ENCODE measurements around the gene MBNL2. TPM values are rescaled to one million over a fixed set of nuclear protein-coding genes. Genes with fewer than 3 reads are reported as not detected.
A peak's percentile ranks its signal among the peaks of the same experiment; 100 is the strongest.

MBNL2 gene
- total RNA-seq, 1 donor from 2014 or later, result 102 TPM

DNA sequence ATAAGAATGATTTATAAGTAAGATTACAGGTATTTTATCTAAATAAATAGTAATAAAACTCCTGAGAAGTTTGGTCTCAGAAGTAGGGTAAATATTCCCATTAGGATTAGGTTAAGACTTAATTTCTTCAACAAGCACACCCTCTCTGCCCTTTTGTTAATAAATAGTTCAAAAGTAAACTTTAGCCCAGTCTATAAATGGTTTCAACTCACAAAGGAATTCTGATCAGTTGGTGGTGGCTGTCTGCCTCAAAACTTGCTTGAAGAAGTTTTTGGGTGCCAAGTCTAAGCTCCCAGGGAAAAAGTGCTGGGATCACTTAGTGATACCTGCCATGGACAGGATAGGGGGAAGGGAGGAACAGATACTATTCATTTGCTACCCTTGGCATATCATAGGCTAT, 22.9 kb downstream of the MBNL2 start:
- intact Hi-C loops (cut with DNase I), result no loop called here

DNA sequence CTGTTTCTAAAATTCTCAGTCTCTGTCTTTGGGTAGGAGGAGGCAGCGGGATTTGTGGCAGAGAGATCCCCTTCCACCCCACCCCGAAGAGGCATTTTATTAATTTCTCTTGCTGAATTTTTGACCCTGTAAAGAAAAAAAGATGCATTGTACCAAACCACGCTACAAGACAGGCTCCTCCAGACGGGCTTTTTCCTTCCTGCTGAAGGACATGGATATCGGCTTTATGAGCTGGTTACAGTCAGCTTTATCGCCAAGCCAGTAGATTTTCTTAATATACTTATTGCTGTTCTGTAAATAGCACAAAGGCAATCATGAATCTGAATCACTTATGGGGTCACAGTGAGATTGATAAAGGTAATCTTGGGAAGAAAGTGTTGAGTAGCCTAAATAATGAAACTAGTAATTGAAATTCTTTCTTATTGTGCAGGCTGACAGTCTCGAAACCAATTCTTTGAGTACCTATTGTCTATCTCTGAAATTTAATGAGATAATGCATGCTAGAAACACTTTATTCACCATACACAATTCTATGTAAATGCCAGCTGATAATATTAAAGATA, 24.5 kb downstream of the MBNL2 start:
- intact Hi-C loops (cut with DNase I), result no loop called here
- DNase-seq (ENCODE audit: low spot score), result no peak
- ATAC-seq, result no peak

More for the DNA sequence above, 22.9 kb downstream of the MBNL2 start:
- DNase-seq (ENCODE audit: low spot score) (no peak), ATAC-seq (no peak)

DNA sequence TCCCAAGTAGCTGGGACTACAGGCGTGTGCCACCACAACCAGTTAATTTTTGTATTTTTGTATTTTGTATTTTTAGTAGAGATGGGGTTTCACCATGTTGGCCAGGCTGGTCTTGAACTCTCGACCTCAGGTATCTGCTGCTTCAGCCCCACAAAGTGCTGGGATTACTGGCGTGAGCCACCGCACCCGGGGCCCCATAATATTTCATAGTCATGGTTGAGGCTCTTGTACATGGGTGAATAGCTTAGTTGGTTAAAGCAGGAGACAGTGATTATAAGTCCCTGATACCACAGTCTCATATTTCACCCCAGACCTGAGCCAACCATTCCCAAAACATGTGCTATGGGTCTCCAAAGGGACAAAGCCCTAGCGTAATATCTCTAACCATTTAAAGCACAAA, 26.1 kb downstream of the MBNL2 start:
- ATAC-seq (no peak), DNase-seq (ENCODE audit: low spot score) (no peak)
- intact Hi-C loops (cut with DNase I), result no loop called here

GRCh38 chr13:97249093-97249795, 27.1 kb downstream of the MBNL2 start:
- ATAC-seq (peak; percentile 87), DNase-seq (ENCODE audit: low spot score) (no peak)
- intact Hi-C loops (cut with DNase I), result no loop called here

GRCh38 chr13:97249796-97250495, 27.8 kb downstream of the MBNL2 start:
- DNase-seq (ENCODE audit: low spot score) (no peak), ATAC-seq (peak; percentile 77)
- intact Hi-C loops (cut with DNase I), result no loop called here

GRCh38 chr13:97250560-97250959, 28.4 kb downstream of the MBNL2 start:
- intact Hi-C loops (cut with DNase I), result no loop called here
- ATAC-seq (no peak), DNase-seq (ENCODE audit: low spot score) (no peak)

GRCh38 chr13:97252735-97253134, 30.6 kb downstream of the MBNL2 start:
- intact Hi-C loops (cut with DNase I), result no loop called here
- ATAC-seq (no peak), DNase-seq (ENCODE audit: low spot score) (no peak)

DNA sequence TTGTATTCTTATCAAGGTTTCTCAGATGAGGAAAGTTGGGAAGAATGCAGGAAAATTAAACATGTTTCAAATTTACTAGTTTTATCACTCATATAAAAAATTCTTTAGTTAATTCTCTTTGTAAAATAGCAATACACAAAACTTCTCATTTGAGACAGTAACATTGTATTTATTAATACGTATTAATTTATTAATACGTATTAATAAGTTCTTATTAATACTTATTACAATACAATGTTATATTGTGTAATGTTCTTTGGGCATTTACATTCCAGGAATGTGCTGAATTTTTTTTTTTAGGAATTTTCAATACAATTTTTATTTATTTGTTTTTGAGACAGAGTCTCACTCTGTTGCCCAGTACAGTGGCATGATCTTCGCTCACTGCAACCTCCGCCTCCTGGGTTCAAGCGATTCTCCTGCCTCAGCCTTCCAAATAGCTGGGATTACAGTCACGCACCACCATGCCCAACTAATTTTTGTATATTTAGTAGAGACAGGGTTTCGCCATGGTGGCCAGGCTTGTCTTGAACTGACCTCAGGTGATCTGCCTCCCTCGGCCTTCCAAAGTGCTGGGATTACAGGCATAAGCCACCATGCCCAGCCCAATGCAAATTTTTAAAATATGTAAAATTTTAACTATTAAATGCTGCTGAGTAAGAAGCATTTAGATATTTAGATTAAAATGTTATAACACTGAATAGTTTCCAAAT, 31.6 kb downstream of the MBNL2 start:
- DNase-seq (ENCODE audit: low spot score), result no peak
- no peak for ATAC-seq
- intact Hi-C loops (cut with DNase I), result no loop called here

- no peak for ATAC-seq
- no peak for DNase-seq (ENCODE audit: low spot score)
- intact Hi-C loops (cut with DNase I), result no loop called here
Observed at GRCh38 chr13:97254816-97255215, 32.7 kb downstream of the MBNL2 start.

DNA sequence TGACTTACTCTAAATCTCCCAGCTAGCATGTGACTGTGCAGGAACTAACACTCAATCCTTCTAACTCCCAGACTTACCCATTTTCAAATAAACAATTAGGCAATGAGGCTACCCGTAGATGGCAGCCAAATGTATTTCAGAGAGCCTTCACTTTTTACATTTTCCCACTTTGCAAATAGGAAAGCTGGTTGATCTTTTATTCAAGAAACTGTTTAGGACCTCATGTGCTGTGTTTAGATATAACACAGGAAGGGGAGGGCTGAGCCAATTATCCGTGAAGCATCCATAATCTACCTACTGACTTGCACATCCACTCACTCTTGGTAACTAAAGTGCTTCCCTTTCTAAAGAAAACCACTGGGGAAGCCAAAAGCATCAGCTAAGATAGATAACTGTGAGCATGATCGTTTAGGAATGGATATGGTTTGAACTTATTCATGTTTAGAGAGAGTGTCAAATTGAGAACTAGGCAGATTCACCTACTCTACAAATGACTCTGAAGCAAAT, 33.4 kb downstream of the MBNL2 start:
- DNase-seq (ENCODE audit: low spot score) (no peak), ATAC-seq (no peak)
- intact Hi-C loops (cut with DNase I), result no loop called here

DNA sequence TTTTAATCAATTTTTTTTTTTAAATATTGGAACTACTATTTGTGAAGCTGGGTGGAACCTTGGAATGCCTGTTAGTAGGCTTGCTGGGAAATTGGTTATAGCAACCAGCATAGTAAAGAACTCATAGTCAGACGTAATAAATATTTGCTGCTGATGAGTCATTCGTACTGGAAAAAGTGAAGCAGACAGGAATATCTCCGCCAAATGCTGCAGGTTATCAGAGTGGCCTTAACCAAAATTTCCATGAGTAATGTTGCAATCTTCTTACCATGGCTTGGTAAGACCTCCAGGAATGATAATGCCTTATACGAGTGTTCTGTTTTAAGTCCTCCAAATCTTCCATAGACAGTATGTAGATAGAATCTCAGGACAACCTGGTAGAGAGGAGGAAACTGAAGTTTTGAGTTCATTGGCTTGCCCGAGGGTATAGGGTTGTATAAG, 34.2 kb downstream of the MBNL2 start:
- no peak for DNase-seq (ENCODE audit: low spot score)
- intact Hi-C loops (cut with DNase I), result no loop called here
- ATAC-seq, result peak; percentile 51

DNA sequence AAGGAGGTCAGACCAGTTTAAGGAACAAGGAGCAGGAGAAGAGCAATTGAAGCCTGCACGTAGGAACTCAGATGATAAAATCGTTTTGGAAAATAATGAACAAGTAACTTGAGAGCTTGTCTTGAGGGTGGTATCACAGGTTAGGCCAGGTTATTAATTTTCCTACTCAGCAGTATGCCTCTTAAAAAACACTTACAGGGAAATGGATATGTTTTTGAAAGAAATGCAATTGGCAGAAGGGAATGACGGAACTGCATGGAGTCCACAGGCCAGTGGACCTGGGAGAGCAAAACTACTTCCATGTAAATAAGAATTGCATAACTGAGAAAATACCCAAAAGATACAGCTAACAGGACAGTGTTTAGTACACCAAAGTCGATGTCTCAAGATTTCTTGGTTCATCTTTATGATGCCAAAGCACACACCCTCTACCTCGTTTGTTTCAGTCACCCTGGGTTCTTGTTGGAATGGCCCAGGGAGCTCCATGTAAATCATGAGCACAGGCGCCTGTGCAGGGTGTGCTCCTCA, 35.2 kb downstream of the MBNL2 start:
- no peak for ATAC-seq
- intact Hi-C loops (cut with DNase I), result no loop called here
- no peak for DNase-seq (ENCODE audit: low spot score)

DNA sequence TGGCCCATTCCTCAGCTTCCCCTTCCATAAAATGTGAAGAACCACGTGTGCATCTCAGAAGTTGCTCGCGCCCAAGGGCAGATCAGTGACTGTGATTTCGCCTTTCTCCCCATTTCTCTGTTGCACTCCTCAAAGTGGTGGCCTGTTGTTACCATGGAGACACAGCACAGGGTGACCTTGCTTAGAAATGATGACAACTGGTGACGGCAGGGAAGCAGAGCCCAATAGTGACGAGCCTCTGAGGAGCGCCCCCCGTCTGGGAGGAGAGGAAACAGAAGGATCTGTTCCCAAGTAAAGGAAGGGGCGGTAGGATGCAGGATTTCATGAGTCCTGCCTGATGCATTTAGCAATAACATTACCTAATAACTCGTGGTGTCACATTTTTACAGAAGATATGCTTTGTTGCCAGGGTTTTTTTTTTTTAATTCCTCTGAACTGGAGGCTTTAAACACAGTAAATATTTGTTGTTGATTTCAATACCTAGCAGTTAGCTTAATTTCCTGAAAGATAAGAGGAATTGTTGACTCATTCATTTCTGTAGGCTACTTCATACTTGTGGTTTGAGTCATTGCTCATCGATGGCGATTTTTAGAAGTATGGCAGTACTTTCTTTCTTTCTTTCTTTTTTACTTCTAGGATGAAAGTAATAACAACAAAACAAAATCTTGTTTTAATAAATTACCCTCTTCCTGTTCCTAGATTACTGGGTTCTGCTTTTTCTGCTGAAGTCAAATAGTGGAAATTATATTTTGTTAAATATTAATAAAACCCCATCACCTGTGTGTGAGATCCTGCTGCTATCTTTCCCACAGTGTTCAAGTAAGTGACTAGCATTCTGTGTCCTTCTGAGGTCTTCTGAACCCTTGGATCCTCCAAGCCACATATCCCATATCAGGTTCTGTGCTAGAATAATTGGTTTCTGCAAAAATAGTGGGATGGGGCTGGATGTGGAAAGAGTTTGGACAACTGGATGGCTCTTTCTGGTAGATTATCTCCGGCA, 36.0 kb downstream of the MBNL2 start:
- intact Hi-C loops (cut with DNase I), result no loop called here
- ATAC-seq (peak; percentile 77), DNase-seq (ENCODE audit: low spot score) (no peak)

GRCh38 chr13:97258801-97259200, 36.7 kb downstream of the MBNL2 start:
- no peak for DNase-seq (ENCODE audit: low spot score)
- intact Hi-C loops (cut with DNase I), result no loop called here
- ATAC-seq, result no peak

- intact Hi-C loops (cut with DNase I), result no loop called here
- ATAC-seq, result no peak
- DNase-seq (ENCODE audit: low spot score), result no peak
Observed at GRCh38 chr13:97259410-97259797, 37.3 kb downstream of the MBNL2 start.

- intact Hi-C loops (cut with DNase I), result no loop called here
Observed at GRCh38 chr13:97259798-97260714, 37.9 kb downstream of the MBNL2 start.

More at GRCh38 chr13:97259798-97260714, 37.9 kb downstream of the MBNL2 start:
- no peak for DNase-seq (ENCODE audit: low spot score)
- ATAC-seq, result no peak
